Stimulated activated CD8-positive, alpha-beta memory T cell treated with anti-CD3 and anti-CD28 coated beads, Interleukin-12 subunit alpha, Interleukin-12 subunit beta, amount 100 ng/mL, for 24 hours (primary cell): ENCODE data around the gene FAM8A1.

Experiments used
- DNase-seq: peaks from one replicate; pipeline ENCODE4 v3.0.0-alpha.2; 2020; ENCODE audit errors: extremely low read depth

The FAM8A1 gene

DNA sequence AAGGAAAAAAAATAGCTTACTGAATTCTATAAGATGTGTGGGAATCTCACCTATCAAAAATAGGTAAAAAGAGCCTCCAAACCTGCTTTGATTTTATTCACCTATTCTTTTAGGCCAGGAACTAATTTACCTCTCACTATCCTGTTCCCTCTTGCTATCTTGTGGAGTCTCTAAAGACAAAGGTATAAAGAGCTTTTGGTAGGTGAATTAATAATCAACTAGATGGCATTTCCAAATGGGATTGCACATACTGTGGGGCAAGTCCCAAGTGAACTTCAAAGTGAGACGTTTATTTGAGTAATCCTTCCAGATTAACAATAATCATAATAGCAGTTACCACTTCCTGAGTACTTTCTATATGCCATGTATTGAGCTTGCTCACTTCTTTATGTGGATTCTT lies 2.8 kb downstream of the FAM8A1 start:
- DNase-seq = no peak

DNA sequence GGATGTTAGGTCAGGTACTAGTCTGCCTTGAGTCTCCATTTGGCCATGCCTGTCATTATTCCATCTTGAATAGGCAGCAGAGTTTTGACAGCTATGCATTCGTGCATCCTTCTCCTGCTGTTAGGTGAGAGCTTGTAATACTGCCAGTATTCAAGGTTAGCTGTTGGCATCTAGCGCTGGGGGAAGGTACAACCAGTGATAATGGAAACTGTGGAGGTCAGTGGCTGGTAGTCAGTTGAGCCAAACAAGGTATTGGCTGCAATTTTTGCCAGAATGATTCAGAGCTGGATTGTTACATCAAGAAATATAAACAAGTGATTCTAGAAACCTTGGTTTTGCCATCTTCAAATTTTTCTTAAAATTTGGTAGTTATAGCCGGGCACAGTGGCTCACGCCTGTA lies 6.5 kb downstream of the FAM8A1 start:
- no peak for DNase-seq

DNA sequence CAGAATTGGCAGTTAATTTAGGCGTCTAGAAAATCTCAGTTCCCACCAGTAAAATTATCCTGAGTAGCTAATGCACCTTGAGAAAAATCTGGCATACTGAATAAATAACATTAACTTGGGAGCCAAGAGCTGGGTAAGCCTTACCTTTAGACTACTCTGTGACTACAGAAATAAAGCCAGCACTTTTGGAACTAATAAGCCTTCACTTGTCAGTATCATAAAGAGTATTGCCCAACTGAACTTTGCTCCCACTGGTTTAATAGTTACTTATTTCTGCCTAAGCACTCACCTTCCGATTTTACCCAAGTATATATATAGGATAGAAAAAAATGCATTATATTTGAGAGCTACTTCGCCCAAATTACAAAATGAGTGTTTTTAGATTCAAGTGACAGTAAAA lies 10.7 kb downstream of the FAM8A1 start:
- no peak for DNase-seq

DNA sequence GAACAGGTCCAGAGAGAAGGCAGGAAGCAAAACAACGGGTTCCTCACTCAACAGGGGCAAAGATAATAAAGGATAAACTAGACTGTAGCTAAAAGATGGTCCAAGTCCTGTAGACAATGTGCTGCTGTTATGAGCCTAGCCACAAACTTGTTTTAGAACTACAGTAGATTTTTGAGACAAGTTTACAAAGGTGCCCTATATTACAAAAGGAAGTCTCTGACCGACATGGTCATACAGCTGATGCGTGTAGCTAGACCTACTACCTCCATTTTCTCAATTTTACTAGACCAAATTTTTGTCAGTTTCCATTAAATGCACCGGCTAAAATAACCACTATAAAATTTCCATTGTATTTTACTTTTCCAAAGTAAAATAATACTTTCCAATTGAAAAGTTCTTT lies 11.9 kb downstream of the FAM8A1 start:
- DNase-seq = no peak

DNA sequence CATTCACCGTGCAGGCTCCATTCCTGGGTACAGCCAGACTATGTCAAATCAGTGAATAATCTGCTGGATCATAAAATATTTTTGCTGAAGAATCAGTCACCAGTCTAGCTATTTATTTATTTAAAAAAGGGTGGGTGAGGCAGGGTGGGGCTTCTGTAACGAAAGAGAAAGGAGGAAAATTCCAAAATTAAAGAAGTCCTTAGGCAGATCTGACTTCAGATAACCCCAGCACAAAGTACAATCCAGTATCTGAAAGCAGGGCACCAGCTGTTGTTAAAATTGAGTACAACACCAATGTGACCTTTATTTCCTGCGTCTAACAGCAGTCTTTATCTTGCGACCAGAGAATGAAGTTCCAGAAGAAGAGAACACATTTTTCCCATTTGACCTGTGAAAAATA lies 15.7 kb downstream of the FAM8A1 start:
- DNase-seq = no peak

DNA sequence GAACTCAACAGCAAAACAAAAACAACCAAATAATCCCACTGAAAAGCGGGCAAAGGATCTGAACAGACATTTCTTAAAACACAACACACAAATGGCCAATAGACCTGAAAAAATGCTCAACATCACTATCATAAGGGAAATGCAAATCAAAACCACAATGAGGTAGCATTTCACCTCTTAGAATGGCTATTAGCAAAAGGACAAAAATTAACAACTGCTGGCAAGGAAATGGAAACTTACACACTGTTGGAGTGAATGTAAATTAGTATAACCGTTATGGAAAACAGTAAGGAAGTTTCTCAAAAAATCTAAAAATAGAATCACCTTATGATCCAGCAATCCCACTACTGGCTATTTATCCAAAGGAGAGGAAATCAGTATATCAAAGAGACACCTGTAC lies 20.9 kb downstream of the FAM8A1 start:
- no peak for DNase-seq

DNA sequence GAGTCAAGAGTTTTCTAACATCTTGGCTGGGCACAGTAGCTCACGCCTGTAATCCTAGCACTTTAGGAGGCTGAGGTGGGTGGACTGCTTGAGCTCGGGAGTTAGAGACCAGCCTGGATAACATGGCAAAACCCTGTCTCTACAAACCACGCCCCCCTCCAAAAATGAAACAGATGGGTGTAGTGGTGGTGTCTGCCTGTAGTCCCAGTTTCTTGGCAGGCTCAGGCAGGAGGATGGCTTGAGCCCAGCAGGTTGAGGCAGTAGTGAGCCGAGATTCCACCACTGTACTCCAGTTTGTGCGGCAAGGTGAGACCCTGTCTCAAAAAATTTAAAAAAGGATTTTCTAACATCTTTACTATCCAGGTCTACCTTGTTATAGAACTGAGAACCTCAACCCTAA lies 22.0 kb downstream of the FAM8A1 start:
- no peak for DNase-seq

DNA sequence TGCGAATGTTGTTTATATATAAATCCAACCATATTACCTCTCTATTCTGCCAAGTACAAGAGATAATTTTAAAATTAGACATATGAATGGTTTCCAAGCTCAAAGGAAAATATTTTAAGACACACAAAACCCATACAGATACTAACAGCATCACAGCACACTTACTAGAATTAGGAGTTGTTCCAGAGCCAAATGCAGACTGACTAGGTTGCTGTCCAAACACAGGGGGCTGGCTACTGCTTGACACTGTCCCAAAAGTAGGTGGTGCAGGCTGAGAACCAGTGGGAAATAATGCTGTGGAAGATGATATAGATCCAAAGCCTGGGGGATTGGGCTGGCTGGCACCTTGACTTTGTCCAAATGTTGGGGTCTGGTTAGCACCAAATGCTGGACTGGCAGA lies 24.3 kb downstream of the FAM8A1 start:
- DNase-seq = no peak

DNA sequence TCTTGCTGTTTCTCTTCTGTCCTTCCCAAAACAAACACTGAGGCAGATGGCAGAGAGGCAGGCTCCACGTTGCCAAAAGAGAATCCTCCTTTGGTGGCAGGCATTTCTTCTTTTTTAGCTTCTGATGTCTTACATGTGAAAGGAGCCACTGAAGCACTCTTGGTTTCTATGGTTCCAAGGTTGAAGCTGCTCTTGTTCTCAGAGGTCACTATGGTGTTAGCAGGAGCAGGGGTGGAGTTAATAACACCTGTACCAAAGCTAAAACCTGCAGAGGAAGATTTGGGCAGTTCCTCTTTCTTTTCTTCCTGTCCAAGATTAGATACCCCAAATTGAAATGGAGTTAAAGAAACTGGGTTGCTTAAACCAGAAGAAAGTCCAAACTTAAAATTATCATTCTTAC lies 28.8 kb downstream of the FAM8A1 start:
- DNase-seq = no peak

DNA sequence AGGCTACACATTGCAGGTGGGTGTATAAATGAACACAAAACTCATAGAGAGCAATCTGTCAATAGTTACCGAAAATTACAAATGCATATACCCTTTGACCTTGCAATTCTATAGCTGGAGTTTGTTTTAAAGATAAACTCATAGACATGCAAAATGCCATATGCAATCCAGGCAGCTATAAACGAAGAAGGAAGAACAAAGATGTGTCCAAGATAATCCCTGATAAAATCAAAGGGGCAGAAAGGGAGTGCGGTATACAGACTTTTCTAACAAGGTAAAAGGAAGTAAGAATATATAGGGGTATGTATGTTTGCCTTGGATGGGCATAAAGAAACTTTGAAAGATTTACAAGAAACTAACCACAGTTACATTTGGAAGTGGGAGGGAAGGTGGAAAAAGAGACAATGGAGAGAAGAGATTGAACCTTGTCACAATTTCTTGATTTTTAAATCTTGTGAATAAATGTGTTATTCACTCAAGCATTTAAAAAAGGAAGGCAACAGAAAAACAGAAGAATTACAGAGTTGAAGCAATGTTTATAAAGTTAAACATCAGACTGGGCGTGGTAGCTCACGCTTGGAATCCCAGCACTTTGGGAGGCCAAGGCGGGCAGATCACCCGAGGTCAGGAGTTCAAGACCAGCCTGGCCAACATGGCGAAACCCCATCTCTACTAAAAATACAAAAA lies 29.9 kb downstream of the FAM8A1 start:
- no peak for DNase-seq

DNA sequence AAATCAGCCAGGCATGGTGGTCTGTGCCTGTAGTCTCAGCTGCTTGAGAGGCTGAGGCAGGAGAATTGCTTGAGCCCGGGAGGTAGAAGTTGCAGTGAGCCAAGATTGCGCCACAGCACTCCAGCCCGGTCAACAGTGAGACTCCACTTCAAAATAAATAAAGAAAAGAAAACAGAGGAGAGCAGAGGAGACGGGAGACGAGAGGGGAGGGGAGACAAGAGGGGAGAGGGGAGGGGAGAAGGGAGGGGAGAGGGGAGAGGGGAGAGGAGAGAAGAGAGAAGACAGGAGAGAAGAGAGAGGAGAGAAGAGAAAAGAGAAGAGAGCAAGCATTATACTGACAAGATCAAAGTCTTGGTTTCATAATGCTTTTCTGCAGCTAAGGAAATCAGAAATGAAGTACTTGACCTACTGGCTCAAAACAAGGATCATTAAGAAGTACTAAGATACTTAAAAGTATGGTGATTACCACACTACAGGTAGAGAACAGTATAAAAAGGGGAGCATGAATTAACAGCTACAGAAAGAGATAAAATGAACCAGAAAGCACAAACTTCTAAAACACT lies 30.5 kb downstream of the FAM8A1 start:
- DNase-seq = no peak

DNA sequence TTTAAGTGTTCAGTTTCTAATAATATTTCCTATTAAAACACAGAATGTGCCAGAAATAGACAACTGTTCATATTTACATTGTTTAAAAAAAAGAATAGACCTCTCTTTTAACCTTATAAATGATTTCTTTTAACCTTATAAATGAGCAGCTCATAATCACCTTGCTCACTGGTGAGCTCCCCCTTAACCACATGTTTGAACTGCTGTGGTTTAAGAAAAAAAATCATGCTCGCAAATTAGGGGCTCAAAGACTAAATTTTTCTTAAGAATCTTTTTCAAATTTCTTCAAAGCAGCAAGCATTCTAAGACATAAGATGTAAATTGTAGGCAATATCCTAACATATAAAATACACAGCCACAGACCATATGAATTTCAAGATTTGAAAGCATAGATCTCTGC lies 32.8 kb downstream of the FAM8A1 start:
- no peak for DNase-seq

DNA sequence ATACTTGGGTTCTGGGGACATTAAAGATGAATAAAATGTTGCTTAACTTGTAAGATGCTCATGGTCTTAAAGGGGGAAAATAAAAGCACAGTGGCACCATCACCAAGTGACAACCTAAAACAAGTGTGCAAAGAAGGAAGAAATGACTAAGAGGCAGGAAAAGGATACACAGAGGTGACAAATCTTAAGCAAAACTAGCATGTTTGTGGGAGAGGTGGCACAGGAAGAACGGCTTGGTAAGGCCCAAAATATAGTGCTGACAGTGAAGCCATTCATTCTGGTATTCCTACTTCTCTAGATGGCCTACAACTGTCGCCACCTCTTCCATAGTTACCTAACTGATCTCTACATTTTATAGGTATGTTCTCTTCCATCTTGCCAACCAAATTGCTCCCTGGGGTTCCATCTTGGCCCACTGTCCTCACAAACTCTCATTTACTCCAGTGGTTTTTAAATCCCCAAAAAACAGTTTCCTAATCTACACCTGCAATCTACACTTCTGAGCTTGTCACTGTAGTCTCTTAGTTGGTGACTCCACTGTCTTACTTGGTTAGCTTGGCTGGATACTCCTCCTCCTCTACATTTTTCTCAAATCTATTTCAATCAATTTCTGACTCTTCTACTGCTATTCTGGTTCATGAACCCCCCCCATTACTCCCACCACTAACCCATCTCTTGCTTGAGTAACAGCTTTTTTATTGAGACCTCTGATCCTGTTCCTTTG lies 33.5 kb downstream of the FAM8A1 start:
- DNase-seq = no peak

DNA sequence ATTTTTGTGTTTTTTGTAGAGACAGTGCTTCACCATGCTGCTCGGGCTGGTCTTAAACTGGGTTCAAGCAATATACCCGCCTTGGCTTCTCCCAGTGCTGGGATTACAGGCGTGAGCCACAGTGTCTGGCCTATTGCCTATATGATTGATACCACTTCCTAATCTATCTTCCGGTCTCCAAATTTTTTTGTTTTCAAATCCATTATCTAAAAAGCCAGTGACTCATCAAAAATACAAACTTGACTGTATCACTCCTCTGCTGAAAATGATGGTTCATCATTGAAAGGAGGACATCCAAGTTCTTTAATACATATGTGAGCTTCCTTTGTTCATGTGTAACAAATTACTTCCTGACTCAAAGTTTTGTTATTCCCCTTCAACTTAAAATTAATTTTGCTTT lies 35.5 kb downstream of the FAM8A1 start:
- DNase-seq = no peak

DNA sequence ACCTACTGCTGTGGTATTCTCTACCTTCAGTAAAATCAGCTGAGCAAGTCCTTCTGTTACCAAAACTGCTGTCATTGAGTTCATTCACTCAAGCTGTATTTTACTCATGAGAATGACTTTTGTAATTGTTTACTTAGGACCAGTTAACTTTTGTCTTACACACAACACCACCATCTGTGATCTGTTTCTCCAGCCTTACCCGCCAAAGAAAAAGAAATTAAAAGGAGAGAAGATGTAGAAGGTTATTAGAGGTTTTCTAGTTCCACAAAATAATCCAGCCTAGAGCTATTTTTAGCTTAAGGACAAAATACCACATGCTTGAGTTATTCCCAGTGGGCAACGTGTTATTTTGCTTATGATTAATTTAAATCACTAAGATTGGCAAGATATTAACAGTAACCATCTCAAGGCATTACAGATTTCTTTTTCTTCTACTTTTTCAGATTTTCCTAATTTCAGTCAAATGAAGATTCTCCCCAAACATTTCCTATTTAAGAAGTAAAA lies 38.2 kb downstream of the FAM8A1 start:
- no peak for DNase-seq

DNA sequence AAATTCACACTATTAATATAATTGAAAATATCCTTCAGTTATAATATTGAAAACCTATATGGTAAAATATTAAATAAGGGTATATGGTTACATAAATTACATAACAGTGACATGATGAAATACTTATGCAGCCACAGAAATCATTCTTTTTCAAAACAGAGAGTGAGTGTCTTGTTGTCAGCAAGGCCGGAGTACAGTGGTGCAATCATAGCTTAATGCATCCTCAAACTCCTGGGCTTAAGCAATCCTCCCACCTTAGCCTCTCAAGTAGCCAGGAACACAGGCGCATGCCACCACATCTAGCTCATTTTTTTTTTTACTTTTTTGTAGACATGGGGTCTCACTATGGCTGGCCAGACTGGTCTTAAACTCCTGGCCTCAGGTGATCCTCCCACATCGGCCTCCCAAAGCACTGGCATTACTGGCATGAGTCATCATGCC lies 40.4 kb downstream of the FAM8A1 start:
- DNase-seq = no peak

DNA sequence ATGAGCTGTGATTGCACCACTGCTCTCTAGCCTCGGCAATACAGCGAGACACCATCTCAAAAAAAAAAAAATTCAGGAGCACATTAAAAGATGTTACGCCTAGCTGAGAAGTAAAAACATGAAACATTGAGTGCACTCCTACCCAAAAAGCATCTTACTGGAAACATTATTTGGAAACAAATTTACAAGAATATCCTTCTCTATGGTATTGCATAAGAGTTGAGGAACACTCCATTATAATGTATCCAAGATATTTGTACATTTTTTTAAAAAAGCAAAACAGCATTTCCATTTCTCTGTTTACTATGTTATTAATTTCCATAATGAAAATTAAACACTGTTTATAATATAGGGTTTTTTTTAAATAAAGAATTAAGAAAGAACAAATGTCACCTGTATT lies 48.6 kb downstream of the FAM8A1 start:
- no peak for DNase-seq

DNA sequence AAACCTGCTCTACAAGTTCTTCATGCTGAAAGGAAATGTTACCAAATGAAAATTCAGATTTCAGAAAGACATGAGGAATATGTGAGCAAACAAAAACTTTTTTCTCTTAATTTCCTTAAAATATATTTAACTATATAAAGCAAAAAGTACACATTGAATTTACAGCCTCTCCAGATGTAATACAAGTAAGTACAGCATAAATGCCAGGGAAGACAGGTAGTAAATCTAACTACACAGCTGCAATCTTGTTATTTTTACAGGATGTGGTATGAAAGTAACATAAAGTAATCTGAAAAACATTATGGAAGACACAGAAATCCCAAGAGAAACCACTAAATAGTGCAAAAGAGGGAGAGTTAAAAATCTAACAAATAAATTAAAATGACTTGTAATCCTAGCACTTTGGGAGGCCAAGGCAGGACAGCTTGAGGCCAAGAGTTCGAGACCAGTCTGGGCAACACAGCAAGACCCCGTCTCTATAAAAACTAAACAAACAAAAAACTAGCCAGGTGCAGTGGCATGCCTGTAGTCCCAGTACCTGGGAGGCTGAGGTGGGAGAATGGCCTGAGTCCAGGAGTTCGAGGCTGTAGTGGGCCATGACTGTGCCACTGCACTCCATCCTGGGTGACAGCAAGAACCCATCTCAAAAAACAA lies 50.7 kb downstream of the FAM8A1 start:
- DNase-seq = no peak

DNA sequence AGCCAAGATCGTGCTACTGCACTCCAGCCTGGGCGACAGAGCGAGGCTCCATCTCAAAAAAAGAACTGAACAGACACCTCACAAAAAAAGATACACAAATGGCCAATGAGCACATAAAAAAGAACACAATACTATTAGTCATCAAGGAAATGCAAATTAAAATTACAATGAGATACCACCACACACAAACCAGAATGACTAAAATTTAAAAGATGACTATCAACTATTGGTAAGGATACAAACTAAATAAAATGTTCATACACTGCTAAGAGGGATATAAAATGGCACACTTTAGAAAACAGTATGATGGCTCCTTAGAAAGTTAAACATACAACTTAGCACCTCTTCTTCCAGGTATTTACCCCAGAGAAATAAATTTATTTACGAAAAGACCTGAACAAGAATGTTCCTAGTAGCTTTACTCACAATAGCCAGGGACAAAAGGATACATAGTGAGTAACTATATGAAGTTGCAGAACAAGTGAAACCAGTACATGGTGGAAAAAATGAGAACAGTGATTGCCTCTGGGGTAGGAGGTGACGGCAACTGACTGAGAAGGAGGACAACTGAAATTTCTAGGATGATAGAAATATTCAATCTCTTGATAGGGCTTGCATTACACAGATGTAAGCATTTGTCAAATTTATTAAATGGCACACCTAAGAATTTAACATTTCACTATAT lies 53.2 kb downstream of the FAM8A1 start:
- DNase-seq = no peak

DNA sequence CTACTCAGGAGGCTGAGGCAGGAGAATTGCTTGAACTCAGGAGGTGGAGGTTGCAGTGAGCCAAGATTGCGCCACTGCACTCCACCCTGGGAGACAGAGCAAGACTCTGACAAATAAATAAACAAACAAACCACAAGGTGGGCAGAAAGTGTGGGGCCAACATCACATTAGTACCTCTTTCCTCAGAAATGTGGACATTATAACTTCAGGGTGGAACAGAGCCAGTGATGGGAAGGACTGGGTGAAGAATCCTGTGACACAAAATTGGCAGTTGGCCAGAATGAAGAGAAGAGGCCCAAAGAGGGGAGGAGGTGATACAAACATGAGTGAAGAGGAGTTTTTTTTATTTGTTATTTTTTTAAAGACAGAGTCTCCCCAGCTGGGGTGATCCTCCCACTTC lies 56.0 kb downstream of the FAM8A1 start:
- no peak for DNase-seq

DNA sequence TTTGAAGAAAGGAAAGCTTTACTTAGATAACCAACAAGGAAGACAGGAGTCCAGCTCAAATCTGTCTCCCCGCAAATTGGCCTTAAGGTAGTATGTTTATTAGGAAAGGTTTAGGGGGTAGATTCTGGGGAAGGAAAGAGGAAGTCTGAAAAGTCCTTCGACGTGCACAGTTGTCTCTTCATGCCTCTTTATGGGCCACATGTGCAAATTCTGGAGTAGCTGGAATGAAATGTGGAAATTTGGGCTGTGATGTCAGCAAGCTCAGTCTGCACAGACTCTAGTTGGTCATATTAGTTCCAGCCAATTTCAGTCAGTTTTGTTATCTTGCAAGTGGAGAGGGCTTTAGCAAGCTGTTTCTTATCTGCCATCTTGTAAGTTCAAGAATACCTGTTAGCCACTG lies 56.5 kb downstream of the FAM8A1 start:
- no peak for DNase-seq
